Loucy (cell line): Measurements from ENCODE around the gene C16orf86.

Experiments used
- CTCF ChIP-seq: fragments of 200-600 bp; sonication (generic); conservative IDR thresholded peaks from 2 replicates; pipeline ENCODE4 v1.5.1; 2014; ENCODE audit warnings: mild to moderate bottlenecking, antibody characterized with exemption, low read length
- EZH2phosphoT487 ChIP-seq: fragments of 200-600 bp; IDR thresholded peaks from 2 replicates; pipeline ENCODE4 v1.6.1; 2018; ENCODE audit warnings: antibody characterized with exemption, mild to moderate bottlenecking, moderate library complexity, borderline replicate concordance

GRCh38 chr16:67672306-67672705, 5.7 kb downstream of the C16orf86 start:
- TF ChIP-seq CTCF = no peak
- TF ChIP-seq EZH2phosphoT487 = no peak
